ENCODE results near the gene TMEM128.

DNA sequence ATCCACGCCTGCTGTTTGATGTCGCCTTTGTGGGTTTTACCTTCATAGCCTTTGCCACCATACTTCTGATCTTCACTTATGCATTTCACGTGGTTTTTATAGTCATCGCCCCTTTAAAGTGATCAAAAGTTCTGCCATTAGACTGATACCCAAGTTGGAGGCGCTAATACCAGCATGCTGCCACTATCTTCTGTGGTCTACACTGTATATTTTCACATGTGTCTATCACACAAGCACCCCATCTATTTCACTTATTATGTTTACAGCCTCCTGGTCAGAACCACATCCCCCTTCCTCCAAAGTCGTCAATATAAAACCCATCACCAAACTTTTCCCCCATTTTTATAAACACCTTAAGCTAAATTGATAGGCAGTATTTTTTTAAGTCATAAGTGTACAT, 33.8 kb upstream of the TMEM128 start:
- TF ChIP-seq POLR2AphosphoS5 (IDR thresholded peaks at IDR 0.05) = no peak
- TF ChIP-seq CTCF (IDR thresholded peaks at IDR 0.05) = no peak
